GM19328 (cell line): ENCODE results near the gene LRTM1.

Source experiments
- ATAC-seq: cut with Tn5 transposase; IDR thresholded peaks from one replicate; pipeline ENCODE4 v1.9.1; 2021; ENCODE audit warnings: mild to moderate bottlenecking, moderate library complexity; ENCODE audit not compliant: unreplicated experiment

LRTM1 gene

GRCh38 chr3:54941690-54942362 is 14.0 kb upstream of the LRTM1 start:
- ATAC-seq: no peak

DNA sequence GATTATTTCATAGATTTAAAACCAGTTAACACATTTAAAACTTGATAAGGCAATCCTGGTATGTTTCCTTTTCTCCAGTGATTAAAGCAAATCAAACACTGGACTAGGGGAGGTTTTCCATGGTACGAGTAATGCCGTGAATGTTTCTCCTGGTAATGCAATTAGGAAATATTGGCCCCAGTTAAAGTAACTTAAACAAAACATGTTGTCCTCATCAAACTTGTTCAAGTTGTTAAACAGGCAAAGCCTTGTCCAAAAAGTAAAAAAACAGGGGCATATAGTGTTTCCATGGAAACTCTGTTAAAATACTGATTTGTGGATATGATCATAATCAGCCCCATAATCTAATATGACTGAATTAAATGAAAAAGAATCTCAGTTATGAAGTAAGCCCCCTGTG is 13.1 kb upstream of the LRTM1 start:
- ATAC-seq: no peak

DNA sequence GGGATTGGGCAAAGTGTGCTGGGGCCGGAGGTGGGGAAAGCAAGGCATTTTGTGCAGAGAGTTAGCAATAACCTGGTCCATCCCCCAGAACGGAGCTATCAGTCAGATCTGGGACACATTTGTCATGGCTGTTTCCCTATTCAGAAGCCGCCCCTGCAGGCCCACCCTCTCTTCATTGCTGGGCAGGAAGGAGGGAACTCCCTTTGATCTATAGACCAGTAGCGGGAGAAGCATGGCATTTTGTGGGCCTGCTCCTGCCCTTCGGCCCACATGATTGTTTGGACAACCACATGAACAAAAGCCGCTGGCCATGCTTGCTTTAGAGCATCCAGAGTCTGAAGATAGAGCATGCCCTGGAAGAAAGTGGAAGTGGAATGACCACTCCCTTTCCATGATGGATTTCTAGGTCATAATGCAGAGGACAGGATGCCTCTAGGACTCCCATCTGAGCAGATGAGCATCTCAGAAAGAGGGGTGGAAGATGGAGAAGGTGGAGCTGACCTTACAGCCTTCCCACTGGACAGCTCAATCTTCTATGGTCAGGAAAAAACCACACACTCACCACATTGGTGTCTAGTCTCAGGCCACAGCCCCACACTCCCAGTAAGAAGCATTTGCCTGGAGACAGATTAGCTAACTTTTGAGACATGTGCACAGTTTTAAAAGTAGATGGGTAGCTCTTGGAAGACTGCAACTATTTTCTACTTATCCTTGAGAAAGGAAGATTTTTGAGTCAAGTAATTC is 11.9 kb upstream of the LRTM1 start:
- no peak for ATAC-seq

DNA sequence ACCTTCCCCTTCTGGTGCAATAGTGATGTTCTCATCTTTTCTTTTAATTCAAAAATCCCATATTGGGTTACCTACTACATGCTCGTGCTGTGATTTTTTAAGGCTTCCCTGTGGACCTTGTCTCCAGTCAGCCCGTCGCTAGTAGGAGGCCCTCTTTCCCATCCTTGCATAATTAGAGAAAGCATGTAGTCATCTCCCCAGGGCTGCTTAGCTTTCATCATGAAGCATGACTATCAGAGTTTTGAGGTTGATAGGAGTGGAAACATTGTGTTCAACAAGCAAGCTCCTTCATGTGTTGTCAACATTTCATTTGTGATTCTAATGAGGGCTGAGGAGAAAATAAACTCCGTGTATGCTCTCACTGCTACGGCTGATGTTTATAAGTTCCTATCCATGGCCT is 8.7 kb upstream of the LRTM1 start:
- ATAC-seq: no peak

DNA sequence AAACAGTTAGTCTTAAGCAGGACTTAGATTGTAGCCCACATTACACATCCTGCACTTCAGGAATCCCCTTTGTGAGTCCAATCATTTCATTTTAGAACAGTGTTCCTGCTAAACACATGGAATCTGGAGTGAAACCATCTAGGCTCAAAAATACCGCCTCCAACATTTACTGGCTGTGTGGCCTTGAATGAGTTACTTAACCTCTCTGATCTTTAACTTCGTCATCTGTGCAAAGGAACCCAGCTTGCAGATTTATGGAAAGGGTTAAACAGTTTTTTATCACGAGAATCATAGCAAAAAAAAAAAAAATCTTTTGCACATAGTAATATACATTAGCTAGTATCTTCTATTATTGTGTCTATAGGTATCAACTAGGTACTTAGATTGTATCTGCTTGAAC is 8.0 kb upstream of the LRTM1 start:
- ATAC-seq: no peak

- no peak for ATAC-seq
Observed at GRCh38 chr3:54932606-54933005, 4.7 kb upstream of the LRTM1 start.

DNA sequence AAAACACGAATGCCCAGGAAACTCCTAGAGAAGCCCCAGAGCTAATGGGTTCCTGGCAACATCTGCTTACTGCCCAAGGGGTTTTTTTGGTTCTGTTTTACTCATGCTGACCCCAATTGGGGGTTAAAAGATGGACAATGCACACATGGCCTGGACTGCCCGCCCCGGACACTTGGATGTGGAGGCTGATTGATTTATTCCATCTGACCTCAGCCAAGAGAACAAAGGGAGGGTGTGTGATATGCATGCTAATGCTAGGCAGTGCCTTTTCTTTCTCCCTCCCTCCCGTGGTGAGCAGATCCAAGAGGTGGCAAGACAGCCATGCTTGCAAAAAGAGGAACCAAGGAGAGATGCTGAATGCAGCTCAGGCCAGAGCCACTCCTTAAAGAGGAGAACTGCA is 3.3 kb upstream of the LRTM1 start:
- no peak for ATAC-seq

DNA sequence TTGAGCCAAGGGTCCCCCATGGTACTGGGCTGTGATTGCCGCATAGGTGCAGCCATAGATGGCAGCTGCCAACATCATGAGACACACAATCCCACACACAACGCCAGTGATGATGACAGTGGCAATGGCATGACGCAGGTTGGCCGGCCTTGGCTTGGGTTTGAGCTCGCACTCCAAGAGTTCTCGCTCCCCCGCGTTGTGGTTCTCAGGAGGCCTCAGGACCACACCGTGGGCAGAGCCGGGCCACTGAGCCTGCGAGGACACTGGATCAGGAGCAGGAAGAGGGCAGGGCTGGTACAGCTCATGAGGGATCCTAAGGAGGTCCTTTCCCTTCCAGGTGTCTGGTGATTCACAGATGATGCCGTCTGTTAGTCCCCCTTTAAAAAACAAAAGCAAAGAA is 9.3 kb downstream of the LRTM1 start:
- ATAC-seq: no peak

GRCh38 chr3:54917862-54918261 is 10.0 kb downstream of the LRTM1 start:
- ATAC-seq: no peak

DNA sequence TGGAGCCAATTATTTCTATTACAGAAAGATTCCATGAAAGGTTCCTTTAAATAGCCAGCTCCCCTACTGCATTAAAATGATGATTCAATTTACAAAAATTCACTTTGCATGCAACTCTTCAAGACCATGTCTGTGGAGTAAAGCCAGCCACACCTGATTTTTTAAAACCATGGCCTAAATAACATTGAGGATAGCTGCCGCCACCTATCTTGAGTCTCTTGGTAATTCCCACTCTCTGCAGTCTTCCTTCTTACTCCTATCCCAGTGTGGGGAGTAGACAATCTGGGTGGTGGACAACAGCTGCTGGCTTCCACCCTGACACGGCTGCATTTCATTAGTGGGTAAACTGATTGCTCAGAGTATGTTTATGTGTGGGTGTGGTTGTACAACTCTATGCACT is 10.7 kb downstream of the LRTM1 start:
- no peak for ATAC-seq

DNA sequence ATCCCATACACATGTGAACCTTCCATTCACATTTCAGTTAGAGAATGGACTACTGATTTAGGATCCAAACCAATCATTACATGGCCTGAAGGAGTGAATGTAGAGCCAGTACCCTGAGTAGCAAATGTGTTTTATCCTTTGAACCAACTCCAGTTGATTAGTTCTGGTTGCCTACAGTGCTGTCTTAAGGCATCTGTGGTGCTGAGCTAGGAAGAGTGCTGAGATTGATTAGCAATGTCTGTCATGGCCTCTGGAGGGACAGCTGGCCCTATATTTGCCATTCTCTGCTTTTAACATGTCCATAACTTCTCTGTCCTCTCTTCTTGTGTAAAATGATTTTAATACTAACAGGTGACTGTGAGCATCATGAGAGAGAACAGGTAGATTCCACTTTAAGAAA is 11.1 kb downstream of the LRTM1 start:
- ATAC-seq: no peak

DNA sequence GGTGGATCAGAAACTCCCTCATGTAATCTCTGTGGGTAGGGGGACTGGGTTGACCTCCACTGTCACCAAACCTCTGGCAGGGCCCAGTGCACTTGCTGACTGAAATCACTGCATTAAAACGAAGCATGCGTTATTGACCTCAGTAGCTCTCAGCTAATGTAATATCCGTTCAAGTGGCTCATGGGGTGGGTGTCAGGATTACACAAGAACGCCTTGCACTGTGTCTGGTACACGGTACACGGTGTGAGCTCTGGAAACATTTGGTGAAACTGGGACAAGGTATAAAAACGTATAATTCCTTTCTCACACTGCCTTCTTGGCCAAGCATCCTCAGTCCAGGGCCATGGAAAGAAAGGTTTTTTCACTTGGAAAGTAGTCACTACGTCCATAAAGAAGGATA is 11.9 kb downstream of the LRTM1 start:
- ATAC-seq: no peak

DNA sequence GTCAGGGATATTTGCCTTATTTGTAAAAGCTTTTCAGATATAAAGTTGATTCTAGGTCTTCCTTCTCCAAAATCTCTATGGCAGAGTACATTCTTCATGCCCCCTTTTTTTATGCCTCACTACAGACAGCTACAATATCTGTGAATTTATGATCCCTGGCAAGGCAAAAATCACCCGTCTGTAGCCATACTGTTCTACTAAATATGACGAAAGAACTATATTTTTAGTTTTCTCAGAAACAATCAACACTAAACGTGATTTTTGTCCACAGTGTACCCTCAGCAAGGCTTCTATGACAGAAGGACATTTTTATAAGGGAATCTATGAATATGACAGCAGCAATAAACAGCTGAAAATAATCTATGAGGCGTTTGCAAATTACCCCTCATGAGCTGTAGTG is 12.7 kb downstream of the LRTM1 start:
- no peak for ATAC-seq

GRCh38 chr3:54914180-54914579 is 13.7 kb downstream of the LRTM1 start:
- no peak for ATAC-seq

DNA sequence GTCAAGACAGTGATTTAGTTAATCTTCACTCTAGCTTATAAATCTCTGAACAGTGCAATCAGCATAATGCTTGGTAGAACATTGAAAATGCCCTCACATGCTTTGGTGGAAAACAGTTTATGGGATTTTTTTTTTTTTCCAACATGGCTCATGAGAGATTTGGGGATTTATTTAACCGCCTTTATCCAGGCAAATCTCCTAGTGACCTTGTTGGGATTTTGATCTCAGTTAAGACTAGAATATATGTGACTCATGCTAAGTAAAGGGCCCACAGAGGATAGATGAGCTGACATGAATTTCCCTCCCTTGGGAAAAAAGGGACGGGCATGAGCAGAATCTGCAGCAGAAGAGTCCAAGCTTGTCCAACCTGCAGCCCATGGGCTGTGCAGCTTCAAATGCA is 18.7 kb downstream of the LRTM1 start:
- ATAC-seq: no peak

GRCh38 chr3:54906763-54907162 is 21.1 kb downstream of the LRTM1 start:
- no peak for ATAC-seq

DNA sequence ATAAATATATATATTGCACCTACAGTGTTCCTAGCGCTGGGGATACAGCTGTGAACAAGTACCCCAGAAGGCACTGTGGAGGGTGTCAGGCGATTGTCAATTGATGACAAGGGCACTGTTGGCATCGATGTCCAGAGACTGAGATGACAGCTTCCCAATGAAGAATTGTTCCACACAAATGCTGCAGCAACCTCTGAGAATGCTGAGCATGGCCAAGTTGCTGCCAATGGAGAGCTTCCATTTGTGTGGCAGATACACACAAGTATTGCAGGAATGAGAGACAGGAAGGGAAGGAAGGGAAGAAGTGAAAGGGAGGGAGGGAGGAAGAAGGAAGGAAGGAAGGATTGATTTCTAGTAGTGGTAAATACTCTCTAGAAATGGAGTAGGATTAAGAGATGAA is 21.9 kb downstream of the LRTM1 start:
- no peak for ATAC-seq

GRCh38 chr3:54905261-54905888 is 22.5 kb downstream of the LRTM1 start:
- ATAC-seq: no peak

DNA sequence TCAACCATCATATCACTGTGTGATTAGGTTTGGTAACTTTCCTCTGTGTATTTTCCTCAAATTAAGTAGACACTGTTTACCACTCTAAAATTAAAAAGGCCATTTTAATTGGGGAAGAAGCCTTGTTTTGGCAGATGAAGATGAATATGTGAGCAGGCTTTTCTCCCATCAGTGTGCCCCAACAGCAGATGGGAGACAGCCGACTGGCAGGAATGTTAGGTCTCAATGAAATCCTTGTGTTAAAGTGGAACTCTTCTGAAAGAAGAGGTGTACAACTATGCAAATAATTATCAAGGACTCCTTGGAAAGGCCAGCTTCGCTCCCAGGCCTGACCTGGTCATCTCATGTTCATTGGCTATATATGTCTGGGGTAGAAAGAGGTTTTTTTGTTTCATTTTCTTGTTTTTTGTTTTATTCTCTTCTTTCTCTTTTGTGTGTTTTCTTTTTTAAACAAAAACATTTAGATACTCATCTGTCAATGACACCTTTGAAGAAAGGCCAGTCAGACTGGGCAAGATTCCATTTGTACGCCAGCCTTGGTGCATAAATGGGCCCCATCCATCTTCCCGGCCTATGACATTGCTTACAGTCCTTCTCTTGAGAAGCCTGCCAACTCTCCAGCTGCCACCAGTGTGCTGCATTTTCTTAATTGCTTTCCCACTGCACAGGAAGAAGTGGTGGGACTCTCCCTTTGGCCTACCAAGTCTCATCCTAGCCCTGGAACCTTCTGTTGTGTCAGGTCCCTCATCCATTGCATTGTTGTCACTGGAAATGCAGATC is 25.8 kb downstream of the LRTM1 start:
- no peak for ATAC-seq

GRCh38 chr3:54900838-54901591 is 26.8 kb downstream of the LRTM1 start:
- no peak for ATAC-seq

GRCh38 chr3:54899273-54899672 is 28.6 kb downstream of the LRTM1 start:
- no peak for ATAC-seq
